Stimulated activated CD4-positive, alpha-beta T cell treated with anti-CD3 and anti-CD28 coated beads, TNF-alpha, amount 100 ng/mL, for 4 hours (primary cell): Measurements from ENCODE around the gene LPAR3.
A peak's percentile ranks its signal among the peaks of the same experiment; 100 is the strongest.

Experiments
- DNase-seq, 3 experiments: peaks; one replicate each; pipeline ENCODE4 v3.0.0-alpha.2; 2020; ENCODE audit warnings: low read depth in 3 of 3

Gene LPAR3

DNA sequence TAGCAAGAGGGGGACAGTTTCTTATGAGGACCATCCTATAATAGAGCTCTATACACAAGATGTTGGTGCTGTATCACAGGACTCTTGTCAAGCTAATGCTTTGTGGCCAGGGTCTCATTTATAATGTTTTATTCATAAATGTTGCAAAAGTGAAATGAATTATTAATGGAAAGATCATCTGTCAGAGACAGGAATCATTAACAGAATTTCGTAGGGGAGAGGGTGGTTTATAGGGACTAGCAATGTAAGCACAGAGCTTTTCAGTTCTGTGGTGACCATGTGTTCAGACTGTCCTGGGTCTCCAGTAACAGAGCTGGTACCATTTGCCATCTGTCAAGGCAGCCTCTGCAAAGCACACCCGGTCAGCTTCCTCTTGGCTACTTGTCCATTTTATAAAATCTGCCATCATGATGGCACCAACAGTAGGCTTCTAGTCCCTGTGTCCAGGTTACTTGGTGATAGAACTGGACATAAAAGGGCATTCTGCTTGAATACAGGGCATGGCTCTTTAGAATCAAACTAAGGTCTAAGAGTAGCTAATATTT is 36.2 kb downstream of the LPAR3 start:
- DNase-seq: no peak

GRCh38 chr1:84855691-84856630 is 37.0 kb downstream of the LPAR3 start:
- no peak for DNase-seq

GRCh38 chr1:84855168-84855567 is 37.8 kb downstream of the LPAR3 start:
- DNase-seq: no peak

- peak in 1 of 3 experiments; percentile 25 for DNase-seq
Measured at GRCh38 chr1:84853741-84854721, 39.0 kb downstream of the LPAR3 start.

DNA sequence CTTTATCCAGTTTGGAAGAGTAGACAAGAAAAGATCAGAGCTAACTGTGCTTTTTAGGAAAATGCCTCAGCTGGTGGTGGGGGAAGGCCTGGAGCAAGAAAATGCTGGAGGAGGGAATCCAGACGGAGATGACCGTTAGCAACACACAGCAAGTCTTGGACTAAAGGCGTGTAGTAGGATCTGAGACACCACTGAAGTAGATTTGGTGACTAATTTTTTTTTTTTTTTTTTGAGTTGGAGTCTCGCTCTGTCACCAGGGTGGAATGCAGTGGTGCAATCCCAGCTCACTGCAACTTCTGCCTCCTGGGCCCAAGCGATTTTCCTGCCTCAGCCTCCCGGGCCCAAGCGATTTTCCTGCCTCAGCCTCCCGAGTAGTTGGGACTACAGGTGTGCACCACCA is 41.2 kb downstream of the LPAR3 start:
- DNase-seq: no peak

DNA sequence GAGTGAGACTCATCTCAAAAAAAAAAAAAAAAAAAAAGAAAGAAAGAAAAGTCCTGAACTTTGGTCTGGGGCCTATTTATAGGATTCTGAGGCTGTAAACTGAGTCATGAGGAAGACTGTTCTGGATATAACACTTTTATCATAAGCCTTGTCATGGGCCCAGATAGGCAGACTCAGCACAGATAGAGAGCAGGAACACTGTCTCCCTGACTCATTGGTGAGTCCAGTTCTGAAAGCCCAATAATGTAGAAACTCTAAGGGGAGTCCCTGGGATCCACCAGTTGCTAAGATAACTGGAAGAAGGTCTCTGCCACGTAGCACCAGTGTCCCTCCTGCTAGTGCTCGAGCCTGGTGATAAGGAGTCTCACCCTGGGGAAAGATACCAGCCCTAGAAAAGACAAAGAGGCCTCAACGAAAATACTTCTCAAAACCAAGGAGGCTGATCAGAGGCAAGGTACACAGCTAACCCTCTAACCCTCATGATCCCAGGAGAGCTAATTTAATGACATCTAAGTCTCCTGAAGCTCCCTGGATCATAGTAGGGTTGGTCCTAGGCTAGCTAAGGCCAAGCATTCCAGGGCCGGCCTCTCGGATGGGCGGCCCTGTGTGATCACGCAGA is 43.5 kb downstream of the LPAR3 start:
- DNase-seq: no peak

DNA sequence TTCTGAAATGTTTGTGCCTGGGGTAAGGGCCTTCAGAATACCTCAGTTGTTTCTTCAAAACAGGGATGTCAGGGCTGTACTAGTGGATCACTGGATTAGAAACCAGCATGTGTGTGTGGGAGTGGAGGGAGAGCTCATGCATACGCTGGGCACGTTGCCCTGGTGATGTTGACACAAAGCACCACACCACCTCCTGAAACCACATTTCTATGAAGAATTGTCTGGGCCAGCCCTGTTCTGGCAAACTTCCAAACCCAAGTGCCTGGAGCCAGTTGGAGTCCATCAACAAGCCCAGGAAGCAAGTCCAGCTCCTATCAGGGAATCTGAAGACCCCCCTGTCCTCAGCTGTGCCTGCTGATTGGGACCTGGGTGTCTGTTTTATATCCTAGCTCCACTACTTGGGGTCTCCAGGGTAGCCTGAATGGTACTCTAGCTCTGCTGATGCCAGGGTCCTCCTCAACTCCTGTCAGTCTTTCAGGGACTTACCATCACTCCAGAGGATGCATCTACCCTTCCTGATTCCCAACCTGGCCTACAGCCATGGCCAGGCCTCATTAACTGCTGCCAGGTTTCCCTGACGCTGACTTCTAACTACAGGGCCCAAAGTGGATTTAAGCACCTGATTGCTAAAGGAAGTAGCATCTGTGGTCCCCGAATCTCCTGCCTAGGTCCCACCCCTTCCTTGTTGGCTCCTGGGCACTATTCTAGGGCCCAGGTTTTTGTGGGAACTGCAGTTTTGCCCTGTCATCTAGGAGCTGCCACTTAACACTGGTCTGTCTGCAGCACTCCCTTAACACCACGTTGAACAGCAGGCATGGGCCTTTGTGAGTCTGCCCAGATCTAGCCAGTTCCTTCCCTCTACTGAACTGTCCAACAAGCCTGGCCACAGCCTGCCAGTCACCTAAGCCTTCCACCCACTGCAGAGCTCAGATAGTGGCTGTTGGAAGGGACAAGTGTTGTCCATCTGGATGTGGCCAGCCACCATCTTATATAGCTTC is 45.5 kb downstream of the LPAR3 start:
- DNase-seq: no peak

- DNase-seq: no peak
Measured at GRCh38 chr1:84846387-84846786, 46.6 kb downstream of the LPAR3 start.

DNA sequence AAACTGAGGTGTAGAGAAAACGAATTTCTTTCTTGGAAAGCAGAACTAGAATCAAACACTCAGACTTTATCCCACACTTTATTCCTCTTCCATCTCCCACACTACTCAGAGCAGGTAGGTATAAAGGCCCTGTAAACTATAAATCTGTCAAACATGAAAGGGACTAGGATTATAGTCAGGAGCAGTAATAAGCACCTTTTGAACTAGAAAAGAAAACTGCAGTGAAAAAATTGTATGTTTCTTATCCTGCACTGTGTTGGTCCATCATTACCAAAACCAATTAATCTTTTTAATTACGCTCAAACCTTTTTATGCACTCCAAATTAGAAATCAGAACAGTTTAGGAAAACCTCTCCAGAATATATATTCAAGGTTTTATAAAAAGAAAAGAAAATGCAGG is 47.6 kb downstream of the LPAR3 start:
- no peak for DNase-seq

DNA sequence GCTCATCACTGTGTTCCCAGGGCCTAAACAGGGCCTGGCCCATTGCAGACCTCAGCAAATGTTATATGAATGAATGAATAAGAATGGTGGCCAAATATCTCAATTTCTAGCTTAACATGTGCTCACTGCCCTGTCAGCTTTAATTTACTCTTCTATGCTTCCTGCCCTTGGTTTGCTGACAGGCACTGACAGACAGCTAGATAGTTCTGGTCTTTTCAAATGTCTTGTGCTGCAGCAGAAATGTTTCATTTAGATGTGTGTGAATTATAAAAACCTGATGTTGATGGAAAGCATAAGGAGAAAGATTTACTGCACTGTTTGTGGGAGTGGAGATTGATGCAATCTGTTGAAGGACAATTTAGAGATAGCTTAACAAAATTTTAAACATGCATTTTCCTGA is 48.9 kb downstream of the LPAR3 start:
- no peak for DNase-seq

GRCh38 chr1:84842748-84843231 is 50.2 kb downstream of the LPAR3 start:
- no peak for DNase-seq

DNA sequence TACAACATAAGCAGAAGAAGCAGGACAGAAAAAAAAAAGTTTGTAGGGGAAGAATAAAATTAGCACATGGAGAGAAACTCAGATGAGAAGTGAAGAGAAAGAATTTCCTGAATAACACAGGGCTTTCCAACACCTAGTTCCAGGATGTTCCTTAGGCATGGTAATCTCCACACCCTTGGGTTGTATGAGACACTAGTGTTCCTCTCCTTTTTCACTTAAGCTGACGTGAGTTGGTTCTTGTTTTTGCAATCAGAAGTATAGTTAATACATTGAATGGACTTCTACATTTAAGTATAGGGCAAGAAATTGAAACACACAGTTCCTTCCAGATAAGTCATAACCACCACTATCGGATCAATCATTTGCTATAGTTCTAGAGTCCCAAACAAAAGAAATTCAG is 51.0 kb downstream of the LPAR3 start:
- DNase-seq: no peak

- DNase-seq: no peak
Measured at GRCh38 chr1:84840346-84840745, 52.7 kb downstream of the LPAR3 start.

- no peak for DNase-seq
Measured at GRCh38 chr1:84839544-84839943, 53.5 kb downstream of the LPAR3 start.

DNA sequence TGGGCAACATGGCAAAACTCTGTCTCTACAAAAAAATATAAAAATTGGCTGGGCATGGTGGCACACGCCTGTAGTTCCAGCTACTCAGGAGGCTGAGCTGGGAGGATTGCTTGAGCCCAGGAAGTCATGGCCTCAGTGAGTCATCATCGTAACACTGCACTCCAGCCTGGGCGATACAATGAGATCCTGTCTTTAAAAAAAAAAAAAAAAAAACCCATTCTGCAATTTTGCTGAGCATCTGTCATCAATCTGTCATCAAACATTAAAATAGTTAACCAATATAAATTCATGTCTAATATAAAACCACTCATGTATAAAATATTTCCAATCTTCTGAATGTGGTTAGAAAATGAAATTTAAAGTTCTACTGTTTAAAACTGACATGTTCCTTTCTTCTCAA is 56.9 kb downstream of the LPAR3 start:
- DNase-seq: no peak

DNA sequence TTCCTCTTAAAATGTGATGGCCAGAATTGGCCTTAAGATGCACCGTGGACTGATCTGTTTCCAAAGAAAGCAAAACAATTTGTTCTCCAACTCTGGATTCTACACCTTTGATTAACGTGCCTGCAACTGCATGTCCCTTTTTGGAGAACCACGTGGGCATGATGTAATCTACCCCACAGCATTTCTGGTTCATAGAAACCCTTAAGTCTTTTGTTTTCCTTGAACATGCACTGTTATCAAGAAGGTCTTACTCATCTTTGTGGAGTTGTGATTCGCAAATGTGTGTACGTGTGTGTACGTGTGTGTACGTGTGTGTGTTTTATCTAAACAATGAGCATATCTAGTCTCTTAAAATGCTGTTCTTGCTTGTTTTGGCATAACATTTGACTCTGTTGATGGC is 57.8 kb downstream of the LPAR3 start:
- DNase-seq: no peak

- no peak for DNase-seq
Measured at GRCh38 chr1:84834419-84835064, 58.5 kb downstream of the LPAR3 start.

DNA sequence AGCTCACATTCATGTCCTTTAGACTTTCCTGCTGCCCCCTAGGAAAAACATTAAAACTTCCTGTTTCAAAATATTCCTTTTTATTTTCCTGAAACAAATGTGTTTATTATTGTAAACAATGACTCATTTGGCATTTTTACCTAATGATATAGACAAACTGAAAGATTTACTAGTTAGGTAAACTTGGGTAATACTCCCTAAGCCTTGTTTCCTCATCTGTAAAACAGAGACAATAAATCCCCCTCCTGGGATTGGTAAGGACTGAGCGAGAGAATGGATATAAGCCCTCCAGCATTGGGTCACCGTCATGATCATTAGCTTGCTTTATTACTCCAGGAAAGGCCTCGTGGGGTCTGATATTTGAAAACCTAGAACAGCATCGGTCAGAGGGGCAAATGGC is 59.8 kb downstream of the LPAR3 start:
- no peak for DNase-seq

DNA sequence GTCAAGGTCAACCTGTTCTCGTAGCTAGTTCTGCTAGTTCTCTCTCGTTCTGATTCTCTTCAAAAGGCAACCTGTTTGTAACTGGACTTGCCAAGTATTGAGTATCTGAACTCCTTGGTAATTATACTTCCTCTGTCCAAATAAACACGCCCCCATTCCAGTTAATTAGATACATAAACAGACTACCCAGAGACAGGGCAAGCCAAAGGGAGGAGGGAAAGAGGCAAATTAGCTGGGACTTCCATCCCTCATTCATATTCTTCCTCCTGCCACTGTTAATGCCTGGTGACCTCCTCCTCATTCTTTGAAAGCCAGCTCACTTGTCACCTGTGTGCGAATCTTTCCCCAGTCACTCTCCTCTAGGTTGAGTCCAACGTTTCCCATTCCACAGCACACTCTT is 62.9 kb downstream of the LPAR3 start:
- no peak for DNase-seq

DNA sequence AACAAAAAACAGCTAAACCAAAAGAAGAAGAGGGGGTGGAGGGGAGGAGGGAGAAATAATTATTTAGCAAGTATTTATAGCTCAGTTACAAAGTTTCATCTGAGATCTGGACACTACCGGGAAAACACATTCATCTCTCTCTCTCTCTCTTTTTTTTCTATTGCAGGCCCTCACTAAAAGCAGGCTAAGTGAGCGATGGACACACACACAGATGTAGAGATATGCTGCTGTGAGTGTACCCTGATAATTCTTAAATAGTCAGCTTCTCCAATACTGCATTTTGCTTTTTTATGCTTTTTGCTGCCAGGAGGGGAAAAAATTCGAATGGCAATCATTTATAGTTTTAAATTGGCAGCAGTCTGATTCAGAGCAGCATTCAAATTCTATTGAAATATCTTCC is 65.0 kb downstream of the LPAR3 start:
- DNase-seq: no peak
